GM12872 (cell line): ENCODE results near the gene ZNF511.

Experiments used
- CTCF ChIP-seq: IDR thresholded peaks from 3 replicates; pipeline ENCODE4 v1.5.1; 2011; ENCODE audit warnings: low read depth, mild to moderate bottlenecking, low read length, moderate library complexity; ENCODE audit not compliant: insufficient read depth

ZNF511 gene

GRCh38 chr10:133280391-133281059, 28.2 kb upstream of the ZNF511 start:
- no peak for TF ChIP-seq CTCF

GRCh38 chr10:133281084-133281483, 27.6 kb upstream of the ZNF511 start:
- TF ChIP-seq CTCF: no peak

- no peak for TF ChIP-seq CTCF
Measured at GRCh38 chr10:133281628-133282372, 26.9 kb upstream of the ZNF511 start.

DNA sequence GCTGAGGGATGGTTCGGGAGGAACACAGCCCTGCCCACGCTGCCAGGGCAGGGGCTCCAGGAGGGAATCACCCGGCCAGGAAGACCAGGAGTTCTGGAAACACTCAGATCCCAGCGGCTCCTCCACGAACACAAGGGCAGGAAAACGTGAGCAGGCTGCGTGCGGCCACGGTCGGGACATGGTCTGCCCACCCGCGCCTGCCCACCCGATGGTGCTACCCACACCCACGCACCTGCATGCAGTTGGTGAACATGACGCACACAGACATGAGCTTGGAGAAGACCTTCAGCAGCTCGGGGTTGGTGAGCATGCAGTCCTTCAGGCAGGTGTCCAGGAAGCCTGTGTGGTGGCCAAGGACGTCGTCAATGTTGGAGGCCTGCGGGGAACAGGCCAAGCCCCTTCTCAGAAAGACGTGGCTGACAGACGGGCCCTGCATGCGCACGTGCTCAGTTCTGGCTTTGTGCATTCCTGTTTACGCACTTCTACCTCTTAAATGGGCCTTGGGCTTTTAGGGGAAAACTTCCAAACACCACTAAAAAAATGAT, 25.8 kb upstream of the ZNF511 start:
- no peak for TF ChIP-seq CTCF

DNA sequence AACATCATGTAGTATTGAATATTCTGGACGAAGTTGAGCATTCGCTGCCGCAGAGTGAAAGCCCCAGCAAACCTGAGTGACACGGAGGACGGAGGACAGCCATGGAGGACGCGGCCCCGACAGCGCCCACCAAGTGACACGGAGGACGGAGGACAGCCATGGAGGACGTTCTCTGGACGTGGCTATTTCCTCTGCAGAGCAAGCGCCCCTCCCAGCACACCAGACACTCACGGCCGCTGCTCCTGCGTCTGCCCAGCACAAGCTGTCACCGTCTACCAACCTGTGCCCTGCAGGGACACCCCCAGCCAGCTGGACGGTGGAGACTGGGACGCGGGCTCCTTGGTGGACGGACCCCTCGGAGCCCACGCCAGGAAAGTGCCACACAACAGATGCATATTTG, 24.8 kb upstream of the ZNF511 start:
- TF ChIP-seq CTCF: no peak

DNA sequence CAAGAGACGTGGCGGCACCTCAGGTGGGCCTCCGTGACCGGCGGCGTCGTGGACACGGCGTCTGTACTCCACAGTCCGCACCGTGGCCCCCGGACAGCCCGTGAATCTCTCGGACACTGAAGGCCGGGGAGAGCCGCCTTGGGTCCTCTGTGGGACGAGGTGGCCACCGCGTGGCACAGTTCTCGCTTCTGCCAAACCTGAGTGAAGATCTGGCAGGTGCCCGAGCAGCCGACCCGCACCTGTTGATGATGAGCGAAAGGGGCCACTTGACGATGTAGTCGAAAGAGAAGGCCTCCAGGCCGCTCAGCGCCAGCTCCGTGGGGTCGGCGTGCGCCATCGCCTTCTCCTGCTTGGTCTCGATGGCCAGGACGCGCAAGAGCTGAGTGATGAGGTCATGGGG, 23.5 kb upstream of the ZNF511 start:
- no peak for TF ChIP-seq CTCF

- TF ChIP-seq CTCF: no peak
Measured at GRCh38 chr10:133286366-133286765, 22.3 kb upstream of the ZNF511 start.
